NCI-H2107 treated with DMSO at 0.1 percent for 48 hours (cell line): ENCODE measurements around the gene CCPG1.
A peak's percentile ranks its signal among the peaks of the same experiment; 100 is the strongest.

Experiments used
- DNase-seq: peaks from one replicate; lab custom pipeline; 2025; ENCODE audit not compliant: unreplicated experiment; lab: John Stamatoyannopoulos, UW

Gene CCPG1

DNA sequence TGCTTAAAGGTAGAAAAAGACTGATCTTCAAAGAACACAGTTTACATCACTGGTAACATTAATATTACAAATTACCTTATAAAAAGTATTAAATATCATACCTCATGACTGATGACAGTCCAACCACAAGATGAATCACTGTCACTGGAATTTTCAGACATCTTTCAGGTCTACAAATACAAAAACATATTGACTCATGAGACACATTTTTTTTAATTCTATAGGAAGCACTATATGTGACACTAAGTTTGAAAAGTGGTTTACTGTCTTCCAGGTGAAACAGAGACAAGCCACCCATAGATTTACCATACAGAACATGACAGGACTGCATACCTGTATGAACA is 18.9 kb downstream of the CCPG1 start:
- no peak for DNase-seq

- no peak for DNase-seq
Observed at GRCh38 chr15:55387027-55387426, 21.1 kb downstream of the CCPG1 start.

DNA sequence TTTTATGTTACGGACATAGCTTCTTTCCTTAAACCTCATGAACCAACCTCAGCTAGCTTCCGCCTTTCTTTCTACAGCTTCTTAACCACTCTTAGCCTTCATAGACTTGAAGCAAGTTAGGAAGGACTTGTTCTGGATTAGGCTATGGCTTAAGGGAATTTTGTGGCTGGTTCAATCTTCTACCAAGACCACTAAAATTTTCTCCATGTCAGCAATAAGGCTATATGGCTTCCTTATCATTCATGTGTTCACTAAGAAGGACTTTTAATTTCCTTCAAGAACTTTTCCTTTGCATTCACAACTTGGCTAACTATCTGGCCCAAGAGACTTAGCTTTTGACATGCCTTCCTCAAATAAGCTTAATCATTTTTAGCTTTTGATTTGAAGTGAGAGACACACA is 24.5 kb downstream of the CCPG1 start:
- no peak for DNase-seq

DNA sequence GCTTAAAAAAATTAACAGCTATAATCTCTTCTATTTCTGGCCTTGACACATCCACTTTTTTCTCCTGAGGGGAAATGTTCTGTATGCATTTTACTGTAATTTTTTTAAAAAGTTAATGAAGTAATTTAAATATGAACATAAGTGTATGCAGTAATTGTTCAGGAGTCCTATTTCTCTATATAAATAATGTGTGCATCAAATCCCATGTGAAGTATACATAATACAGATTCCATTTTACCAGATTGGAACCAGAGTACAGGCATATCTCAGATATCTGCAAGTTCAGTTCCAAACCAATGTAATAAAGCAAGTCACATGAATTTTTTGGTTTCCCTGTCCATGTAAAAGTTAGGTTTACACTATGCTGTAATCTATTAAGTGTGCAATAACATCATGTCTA is 26.6 kb downstream of the CCPG1 start:
- no peak for DNase-seq

- DNase-seq = no peak
Observed at GRCh38 chr15:55379095-55379494, 29.1 kb downstream of the CCPG1 start.

DNA sequence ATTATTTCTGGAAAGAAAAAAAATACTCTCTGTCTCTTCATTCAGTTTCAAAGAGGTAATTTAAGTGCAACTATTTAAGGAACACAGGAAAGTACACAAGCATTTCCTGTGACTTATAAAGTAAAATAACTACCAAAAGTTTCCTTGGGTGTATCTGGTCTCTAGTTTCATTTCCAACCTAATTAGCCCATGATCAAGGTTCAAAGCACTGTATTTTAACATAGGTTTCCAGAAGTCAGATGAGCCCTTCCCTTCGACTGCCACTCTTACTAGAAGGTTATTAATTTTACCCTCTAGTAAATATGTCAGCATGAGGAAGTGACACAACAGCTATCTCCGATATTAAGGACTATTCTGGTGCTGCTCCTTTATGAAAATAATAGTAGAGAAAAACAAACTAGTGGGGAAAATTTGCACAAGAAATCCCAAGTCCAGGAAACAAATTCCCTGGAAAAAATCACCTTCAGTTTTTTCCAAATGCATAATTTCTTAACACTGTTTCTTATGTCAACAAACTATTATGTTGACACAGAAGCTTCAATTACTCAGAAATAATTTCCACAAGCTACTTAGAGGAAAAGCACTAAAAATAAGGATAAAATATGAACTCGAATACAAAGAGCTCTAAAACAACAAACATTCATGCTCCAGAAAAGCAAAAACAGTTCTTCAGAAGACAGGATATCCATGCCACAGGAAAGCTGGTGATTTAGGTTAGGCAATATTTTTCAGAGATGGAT is 35.3 kb downstream of the CCPG1 start:
- DNase-seq = no peak

DNA sequence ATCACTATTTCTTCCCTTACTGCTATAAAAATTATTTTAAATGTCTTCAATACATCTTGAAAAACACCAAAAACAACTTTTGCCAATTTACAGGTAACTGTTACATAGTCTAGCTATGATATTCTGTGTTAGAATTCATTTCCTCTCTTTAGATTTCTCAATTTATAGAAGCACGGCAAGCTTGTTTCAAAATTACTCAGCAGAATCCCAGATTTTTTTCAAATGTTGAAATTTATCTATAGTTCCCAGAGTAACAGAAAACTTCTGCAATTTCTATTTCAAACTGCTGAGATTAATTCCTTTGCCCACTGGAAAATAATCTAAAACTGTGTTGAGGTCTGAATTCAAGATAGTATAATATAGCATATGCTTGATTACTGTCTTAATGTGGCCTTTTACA is 41.2 kb downstream of the CCPG1 start:
- no peak for DNase-seq

DNA sequence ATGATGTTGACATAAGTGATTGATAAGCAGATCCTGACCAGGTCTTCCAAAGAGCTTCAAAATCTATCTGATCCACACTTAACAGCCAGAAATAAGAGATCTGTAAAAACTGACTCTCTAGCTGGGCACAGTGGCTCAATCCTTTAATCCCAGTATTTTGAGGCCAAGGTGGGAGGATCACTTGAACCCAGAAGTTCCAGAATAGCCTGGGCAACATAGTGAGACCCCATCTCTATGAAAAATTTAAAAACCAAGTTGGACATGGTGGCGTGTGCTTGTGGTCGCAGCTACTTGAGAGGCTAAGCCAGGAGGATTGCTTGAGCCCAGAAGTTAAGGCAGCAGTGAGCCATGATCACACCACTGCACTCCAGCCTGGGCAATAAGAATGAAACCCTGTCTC is 45.5 kb downstream of the CCPG1 start:
- DNase-seq = no peak

DNA sequence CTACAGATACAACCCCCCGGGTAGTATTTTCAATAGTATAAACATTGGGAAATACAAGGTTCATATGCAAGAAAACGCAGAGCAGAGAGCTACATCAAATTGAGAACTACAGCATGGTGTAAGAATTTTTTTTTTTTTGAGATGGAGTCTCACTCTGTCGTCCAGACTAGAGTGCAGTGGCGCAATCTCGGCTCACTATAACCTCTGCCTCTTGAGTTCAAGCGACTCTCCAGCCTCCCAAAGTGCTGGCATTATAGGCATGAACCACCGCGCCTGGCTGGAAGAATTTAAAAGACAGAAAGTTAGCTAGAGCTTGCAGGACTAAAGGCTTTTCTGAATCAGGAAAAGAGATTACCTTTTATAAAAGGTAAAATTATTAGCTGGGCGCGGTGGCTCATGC is 47.1 kb downstream of the CCPG1 start:
- DNase-seq = no peak

DNA sequence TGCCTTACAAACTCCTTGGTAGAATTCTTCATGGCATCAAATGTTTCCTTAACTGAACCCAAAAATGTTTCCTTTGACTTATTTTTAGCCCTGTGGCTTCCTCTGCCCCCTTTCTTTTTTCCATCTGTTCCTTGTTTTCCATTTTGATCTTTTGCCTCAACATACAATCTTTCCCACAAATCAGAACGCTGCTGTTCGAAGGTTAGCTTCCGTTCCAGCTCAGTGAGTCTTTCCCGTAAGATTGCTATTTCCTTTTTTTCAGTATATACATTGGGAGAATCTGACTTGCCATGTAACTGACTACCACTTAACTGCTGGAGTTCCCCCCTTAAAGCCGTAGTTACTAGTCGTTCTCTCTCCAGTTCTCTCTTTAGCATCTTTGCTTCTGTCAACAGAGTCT is 47.9 kb downstream of the CCPG1 start:
- DNase-seq = no peak

DNA sequence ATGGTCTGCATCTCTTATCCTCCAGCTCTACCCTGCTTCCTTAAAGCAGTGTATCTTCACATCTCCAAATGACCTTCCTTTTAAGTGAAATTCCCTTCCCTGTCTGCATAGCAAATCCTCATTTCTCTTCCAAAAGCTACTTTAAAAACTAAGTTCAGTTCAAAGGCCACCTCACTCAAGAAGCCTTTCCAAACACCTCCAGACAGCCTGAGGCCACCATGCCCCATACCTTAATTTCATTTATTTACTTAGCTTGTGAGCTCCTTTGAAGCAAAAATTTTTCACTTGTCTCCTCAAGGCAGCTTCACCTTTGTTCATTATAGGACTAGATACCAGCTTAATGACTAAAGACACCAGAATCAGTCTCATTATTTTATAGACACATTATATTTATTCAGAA is 49.7 kb downstream of the CCPG1 start:
- DNase-seq = no peak

GRCh38 chr15:55357774-55358173 is 50.4 kb downstream of the CCPG1 start:
- DNase-seq = no peak

GRCh38 chr15:55356985-55357585 is 51.1 kb downstream of the CCPG1 start:
- DNase-seq = no peak

GRCh38 chr15:55353025-55353424 is 55.1 kb downstream of the CCPG1 start:
- DNase-seq = no peak

DNA sequence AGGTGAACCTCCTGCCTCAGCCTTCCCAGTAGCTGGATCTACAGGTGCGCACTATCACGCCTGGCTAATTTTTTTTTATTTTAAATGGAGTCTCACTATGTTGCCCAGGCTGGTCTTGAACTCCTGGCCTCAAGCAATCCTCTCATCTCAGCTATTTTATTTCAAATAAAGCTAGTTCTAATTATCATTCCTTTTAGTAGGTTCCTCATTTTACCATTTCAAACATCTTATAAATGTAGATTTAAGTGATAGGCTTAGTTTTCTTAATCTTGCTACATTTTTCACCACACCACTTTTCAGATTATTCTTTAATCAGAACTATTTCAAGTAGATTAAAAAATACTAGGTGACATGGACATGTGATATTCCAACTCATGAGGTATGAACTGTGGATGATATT is 58.9 kb downstream of the CCPG1 start:
- DNase-seq = no peak

DNA sequence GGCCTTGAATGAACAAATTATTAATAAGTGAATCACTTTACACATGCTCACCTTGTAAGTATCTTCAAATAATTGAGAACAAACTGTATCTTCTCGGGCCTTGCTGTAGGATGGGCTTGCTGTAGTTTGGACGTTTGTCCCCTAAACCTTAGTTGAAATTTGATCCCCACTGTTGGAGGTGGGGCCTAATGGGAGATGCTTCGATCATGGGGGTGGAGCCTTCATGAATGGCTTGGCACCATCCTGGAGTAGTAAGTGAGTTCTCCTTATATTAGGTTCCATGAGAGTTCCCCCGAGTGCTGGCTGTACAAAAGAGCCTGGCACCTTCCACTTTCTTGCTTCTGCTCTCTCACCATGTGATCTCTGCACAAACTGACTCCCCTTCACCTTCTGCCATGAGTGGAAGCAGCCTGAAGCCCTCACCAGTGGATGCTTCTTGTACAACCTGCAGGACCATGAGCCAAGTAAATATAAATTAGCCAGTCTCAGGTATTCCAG is 59.8 kb downstream of the CCPG1 start:
- DNase-seq = no peak

DNA sequence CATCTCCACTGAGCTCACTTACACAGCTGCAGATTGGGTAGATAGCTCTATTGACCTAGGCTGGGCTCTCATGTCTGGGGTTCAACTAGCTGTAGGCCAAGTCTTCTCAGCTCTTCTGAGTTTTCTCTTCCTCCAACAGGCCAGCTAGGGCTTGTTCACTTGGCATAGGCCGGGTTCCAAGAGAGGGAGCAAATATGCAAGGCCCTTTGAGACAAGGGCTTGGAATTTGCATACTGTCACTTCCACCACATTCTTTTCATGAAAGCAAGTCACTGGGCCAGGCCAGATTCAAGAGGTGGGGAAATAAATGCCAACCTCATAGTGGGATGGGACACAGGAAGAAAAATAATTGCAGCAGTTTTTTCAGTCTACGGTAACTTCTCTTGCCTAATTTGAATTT is 64.0 kb downstream of the CCPG1 start:
- DNase-seq = no peak

GRCh38 chr15:55343168-55343567 is 65.0 kb downstream of the CCPG1 start:
- DNase-seq = peak; percentile 3

DNA sequence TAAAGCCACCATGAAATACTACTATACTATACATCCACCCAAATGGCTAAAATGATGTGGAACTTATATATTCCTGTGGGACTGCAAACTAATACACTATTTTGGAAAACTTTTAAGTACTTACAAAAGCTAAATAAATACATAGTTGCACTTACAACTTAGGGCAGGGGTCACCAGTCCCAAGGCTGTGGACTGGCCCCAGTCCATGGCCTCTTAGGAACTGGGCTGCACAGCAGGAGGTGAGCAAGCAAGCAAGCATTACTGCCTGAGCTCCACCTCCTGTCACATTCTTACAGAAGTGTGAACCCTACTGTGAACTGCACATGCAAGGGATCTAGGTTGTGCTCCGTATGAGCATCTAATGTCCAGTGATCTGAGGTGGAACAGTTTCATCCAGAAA is 71.0 kb downstream of the CCPG1 start:
- no peak for DNase-seq

GRCh38 chr15:55334997-55335396 is 73.2 kb downstream of the CCPG1 start:
- DNase-seq = no peak

- no peak for DNase-seq
Observed at GRCh38 chr15:55334371-55334770, 73.8 kb downstream of the CCPG1 start.

DNA sequence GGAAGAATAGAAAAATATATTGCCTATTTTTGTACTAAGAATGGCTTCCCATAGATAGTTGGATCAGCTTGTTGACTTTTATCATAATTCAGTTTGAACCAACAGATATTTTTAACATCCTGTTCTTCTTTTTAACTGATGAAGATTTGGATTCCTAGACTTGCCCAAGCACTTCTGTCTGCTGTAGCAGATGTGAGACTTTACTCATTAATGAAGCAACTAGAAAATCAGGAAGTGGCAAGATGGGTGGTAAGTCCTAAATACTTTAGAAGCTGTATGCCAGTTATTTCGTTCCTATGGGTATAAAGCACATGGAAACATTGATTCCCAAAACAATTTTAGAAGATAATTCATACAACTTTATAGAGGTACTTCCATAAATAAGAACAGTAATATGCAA is 80.8 kb downstream of the CCPG1 start:
- no peak for DNase-seq

- no peak for DNase-seq
Observed at GRCh38 chr15:55322467-55322866, 85.7 kb downstream of the CCPG1 start.
